LNCaP clone FGC (cell line): ENCODE data around the gene PLCB1.

Source experiments
- DNase-seq: peaks from one replicate; pipeline ENCODE4 v3.0.0-alpha.2; 2011; ENCODE audit warnings: low read depth
- H3K4me3 ChIP-seq: 2 replicates; pipeline ENCODE4 v1.5.1; 2011; ENCODE audit warnings: mild to moderate bottlenecking, low read depth, low read length, control low read depth
- CTCF ChIP-seq: IDR thresholded peaks from 2 replicates; pipeline ENCODE4 v1.5.1; 2012; ENCODE audit warnings: mild to moderate bottlenecking; ENCODE audit not compliant: control insufficient read depth, insufficient read depth; ENCODE audit errors: extremely low read depth

PLCB1 gene

GRCh38 chr20:8234580-8234979, 102.5 kb downstream of the PLCB1 start:
- DNase-seq, result no peak
- TF ChIP-seq CTCF, result no peak

GRCh38 chr20:8242066-8242465, 110.0 kb downstream of the PLCB1 start:
- TF ChIP-seq CTCF, result no peak
- DNase-seq, result no peak

More at GRCh38 chr20:8234580-8234979, 102.5 kb downstream of the PLCB1 start:
- no peak overlapping the region for H3K4me3 ChIP-seq

GRCh38 chr20:8242827-8243724, 111.0 kb downstream of the PLCB1 start:
- DNase-seq, result no peak
- H3K4me3 ChIP-seq, result no peak overlapping the region
- no peak for TF ChIP-seq CTCF

More at GRCh38 chr20:8242066-8242465, 110.0 kb downstream of the PLCB1 start:
- H3K4me3 ChIP-seq, result no peak overlapping the region

- no peak for TF ChIP-seq CTCF
- H3K4me3 ChIP-seq, result no peak overlapping the region
- DNase-seq, result no peak
These were observed 112.6 kb downstream of the PLCB1 start for GRCh38 chr20:8244637-8245036.

DNA sequence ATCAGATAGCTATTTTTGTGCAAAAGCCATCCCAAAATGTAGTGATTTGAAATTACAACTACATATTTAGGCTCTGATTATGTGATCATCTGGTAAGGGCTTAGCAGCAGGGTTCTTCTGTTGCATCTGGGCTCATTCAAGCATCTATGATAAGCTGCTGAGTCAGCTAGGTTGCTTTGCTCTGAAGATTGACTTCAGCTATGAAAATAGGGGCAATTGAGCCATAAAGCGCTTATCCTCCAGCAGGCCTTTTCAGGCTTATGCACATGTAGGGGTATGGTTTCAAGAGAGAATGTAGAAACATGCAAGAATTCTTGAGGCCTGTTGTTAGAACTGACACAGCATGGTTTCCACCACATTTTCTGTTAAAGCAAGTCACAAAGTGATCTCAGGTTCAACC, 114.1 kb downstream of the PLCB1 start:
- no peak for TF ChIP-seq CTCF
- DNase-seq, result no peak
- no peak overlapping the region for H3K4me3 ChIP-seq

DNA sequence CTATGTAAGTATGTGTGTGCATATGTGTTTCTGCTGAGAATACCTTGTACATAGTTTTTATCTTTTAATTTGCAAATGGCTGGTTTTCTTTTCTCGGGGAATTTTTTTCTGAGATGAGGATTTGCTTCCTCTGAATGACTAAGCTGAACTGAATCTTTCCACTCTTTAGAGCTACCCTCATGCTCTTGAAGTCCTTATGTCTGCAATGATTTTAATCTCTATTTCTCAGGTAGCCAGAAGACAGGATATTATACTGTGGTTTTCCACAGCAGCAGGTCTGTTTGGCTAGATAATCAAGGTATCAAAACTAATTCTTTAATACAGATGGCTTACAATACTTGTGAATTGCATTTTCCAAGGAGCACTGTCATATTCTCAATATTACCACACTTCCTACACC, 114.7 kb downstream of the PLCB1 start:
- DNase-seq, result no peak
- no peak for TF ChIP-seq CTCF
- no peak overlapping the region for H3K4me3 ChIP-seq
